K562 (cell line): Measurements from ENCODE around the gene CTTNBP2. TPM values are rescaled to one million over a fixed set of nuclear protein-coding genes. Genes with fewer than 3 reads are reported as not detected.

Source experiments
- ATAC-seq: fragments of 200-7000 bp; cut with Tn5 transposase; 3 replicates; pipeline ENCODE4 v1.9.1; 2020; ENCODE audit warnings: moderate library complexity
- BruUV-seq: library from RNA; stranded (reverse); fragments of 400-500 nt; replicated peaks from 2 replicates; lab custom pipeline; 2021; lab: Mats Ljungman, UMichigan
- CTCF ChIA-PET: fragments of 300-600 bp; formaldehyde crosslinking; extraction: SDS; loops from one replicate; lab custom pipeline; 2021; ENCODE audit warnings: low intra/inter-chr PET ratio; lab: Yijun Ruan, JAX
- POLR2A ChIA-PET: fragments of 300-600, 350-650 bp; sonication (Branson Sonifier 250); formaldehyde crosslinking; extraction: SDS; loops from one replicate; lab custom pipeline; 2021; ENCODE audit warnings: antibody characterized with exemption, inconsistent platforms; lab: Yijun Ruan, JAX
- DNase-seq, 4 experiments: peaks; one replicate each; pipeline versions ENCODE4 v3.0.0 to v3.0.0-alpha.2; 2011 to 2018; ENCODE audit warnings: low spot score in 3 of 4, mixed read lengths in 3 of 4; ENCODE audit errors: extremely low read depth in 1 of 4
- FAIRE-seq: peaks from 2 replicates; lab custom pipeline; 2011; peaks lifted over from hg19 to GRCh38; lab: Jason Lieb, UNC
- H2AFZ ChIP-seq: 2 replicates; pipeline ENCODE4 v1.6.0; 2011; ENCODE audit warnings: low read depth, low read length, control low read depth, inconsistent platforms
- H3K27ac ChIP-seq: fragments of 200-600 bp; 3 replicates; pipeline ENCODE4 v1.8.0; 2011; ENCODE audit warnings: low read depth, mild to moderate bottlenecking, control low read depth, inconsistent platforms, low read length, moderate library complexity, mixed read lengths; ENCODE audit errors: extremely low read depth
- H3K27me3 ChIP-seq, 2 experiments: fragments of 300-600 bp in 1 of 2; 2 replicates in 1 of 2; 3 replicates in 1 of 2; pipeline versions ENCODE4 v1.6.0 to v1.8.0; 2011; ENCODE audit warnings: inconsistent platforms in 2 of 2, low read length in 2 of 2, mild to moderate bottlenecking in 1 of 2, mixed read lengths in 1 of 2, moderate library complexity in 1 of 2; ENCODE audit not compliant: control insufficient read depth in 2 of 2, insufficient read depth in 2 of 2
- H3K36me3 ChIP-seq: fragments of 300-600 bp; 3 replicates; pipeline ENCODE4 v1.8.0; 2011; ENCODE audit warnings: mild to moderate bottlenecking, low read length, inconsistent platforms; ENCODE audit not compliant: control insufficient read depth, insufficient read depth
- H3K4me1 ChIP-seq, 2 experiments: fragments of 200-600 bp in 1 of 2; replicated peaks in 1 of 2; 2 replicates in 1 of 2; 3 replicates in 1 of 2; pipeline versions ENCODE4 v1.5.1 to v1.8.0; 2011; ENCODE audit warnings: inconsistent platforms in 2 of 2, low read length in 2 of 2, mild to moderate bottlenecking in 1 of 2, mixed read lengths in 1 of 2, moderate library complexity in 1 of 2; ENCODE audit not compliant: control insufficient read depth in 2 of 2, insufficient read depth in 2 of 2
- H3K4me2 ChIP-seq: 2 replicates; pipeline ENCODE4 v1.6.1; 2011; ENCODE audit warnings: low read length, control low read depth, inconsistent platforms, mixed read lengths; ENCODE audit not compliant: insufficient read depth
- H3K4me3 ChIP-seq: fragments of 200-600 bp; sonication (generic), shearing (Covaris generic); 2 replicates; pipeline ENCODE4 v1.5.1; 2016; ENCODE audit warnings: control low read depth, inconsistent platforms
- H3K79me2 ChIP-seq: fragments of 200-600 bp; 3 replicates; pipeline ENCODE4 v1.8.0; 2011; ENCODE audit warnings: low read length, inconsistent platforms; ENCODE audit not compliant: control insufficient read depth, insufficient read depth
- H3K9ac ChIP-seq, 2 experiments: 2 replicates each; pipeline versions ENCODE4 v1.6.0 to v1.6.1; 2011; ENCODE audit warnings: low read depth in 2 of 2, low read length in 2 of 2, control low read depth in 1 of 2, inconsistent platforms in 1 of 2, mild to moderate bottlenecking in 1 of 2, mixed read lengths in 1 of 2; ENCODE audit not compliant: insufficient read depth in 1 of 2
- H3K9me1 ChIP-seq: one replicate; pipeline ENCODE4 v1.6.0; 2011; ENCODE audit warnings: inconsistent platforms, mild to moderate bottlenecking, low read length, moderate library complexity; ENCODE audit not compliant: control insufficient read depth, insufficient read depth
- H3K9me3 ChIP-seq: replicated peaks from 2 replicates; pipeline ENCODE4 v1.5.1; 2011; ENCODE audit warnings: low read depth, low read length, inconsistent platforms; ENCODE audit not compliant: control insufficient read depth, insufficient read depth
- H4K20me1 ChIP-seq: replicated peaks from 2 replicates; pipeline ENCODE4 v1.6.1; 2011; ENCODE audit warnings: low read length, inconsistent platforms, mixed read lengths; ENCODE audit not compliant: control insufficient read depth, insufficient read depth
- ARID1B ChIP-seq: fragments of 450-650 bp; IDR thresholded peaks from 2 replicates; pipeline ENCODE4 v1.6.1; 2016; ENCODE audit warnings: antibody characterized with exemption, mild to moderate bottlenecking, inconsistent platforms
- CBX1 ChIP-seq: sonication (generic); IDR thresholded peaks from 2 replicates; pipeline ENCODE4 v1.6.1; 2016; ENCODE audit warnings: antibody characterized with exemption, low read depth, mild to moderate bottlenecking
- E2F4 ChIP-seq: sonication (generic); formaldehyde crosslinking; IDR thresholded peaks from 2 replicates; pipeline ENCODE4 v1.8.0; 2022; ENCODE audit warnings: mild to moderate bottlenecking, low read depth, missing genetic modification reagents
- ELK3 ChIP-seq: fragments of 450-650 bp; formaldehyde crosslinking; IDR thresholded peaks from 2 replicates; pipeline ENCODE4 v1.4.0; 2020; ENCODE audit warnings: mild to moderate bottlenecking
- ETS1 ChIP-seq: conservative IDR thresholded peaks from 2 replicates; pipeline ENCODE4 v1.6.1; 2011; ENCODE audit warnings: low read depth, mild to moderate bottlenecking, low read length; ENCODE audit not compliant: control insufficient read depth
- ILK ChIP-seq: fragments of 450-650 bp; IDR thresholded peaks from 2 replicates; pipeline ENCODE4 v1.6.1; 2016; ENCODE audit warnings: missing genetic modification characterization, low read depth, mild to moderate bottlenecking, missing compliant biosample characterization, moderate library complexity, borderline replicate concordance
- IRF1 ChIP-seq: sonication (generic); formaldehyde crosslinking; IDR thresholded peaks from 2 replicates; pipeline ENCODE4 v1.8.0; 2022; ENCODE audit warnings: missing genetic modification reagents, mild to moderate bottlenecking, borderline replicate concordance
- JUN ChIP-seq, 2 experiments: sonication (generic) in 1 of 2; formaldehyde crosslinking in 1 of 2; IDR thresholded peaks; 2 replicates each; pipeline versions ENCODE4 v1.6.1 to v1.8.0; 2012 to 2022; ENCODE audit warnings: borderline replicate concordance in 2 of 2, mild to moderate bottlenecking in 2 of 2, improper control_type of control experiment in 1 of 2, low read depth in 1 of 2, low read length in 1 of 2, missing genetic modification reagents in 1 of 2
- MAZ ChIP-seq, 2 experiments: fragments of 450-650 bp in 1 of 2; sonication (generic) in 1 of 2; formaldehyde crosslinking; IDR thresholded peaks in 1 of 2; conservative IDR thresholded peaks in 1 of 2; 2 replicates each; pipeline versions ENCODE4 v1.4.0 to v1.5.0; 2020; ENCODE audit warnings: mild to moderate bottlenecking in 1 of 2, missing genetic modification reagents in 1 of 2
- POLR2B ChIP-seq: fragments of 450-650 bp; IDR thresholded peaks from 2 replicates; pipeline ENCODE4 v1.6.1; 2018; ENCODE audit warnings: low read depth; ENCODE audit not compliant: partially characterized antibody
- RBM22 ChIP-seq: fragments of 200-400 bp; formaldehyde crosslinking; IDR thresholded peaks from 2 replicates; pipeline ENCODE4 v1.6.1; 2018; ENCODE audit warnings: low read length, low read depth; ENCODE audit not compliant: poor library complexity, severe bottlenecking
- SMARCB1 ChIP-seq: IDR thresholded peaks from 2 replicates; pipeline ENCODE4 v1.6.1; 2011; ENCODE audit warnings: improper control_type of control experiment, low read depth; ENCODE audit not compliant: insufficient read length
- TCF7L2 ChIP-seq: fragments of 150-350 bp; IDR thresholded peaks from 2 replicates; pipeline ENCODE4 v1.6.1; 2016; ENCODE audit warnings: low read depth, mild to moderate bottlenecking, low read length, moderate library complexity
- ZKSCAN3 ChIP-seq: fragments of 250-450 bp; sonication (Bioruptor Pico); IDR thresholded peaks from 2 replicates; pipeline ENCODE4 v1.4.0; 2020
- ZNF12 ChIP-seq: sonication (generic); formaldehyde crosslinking; IDR thresholded peaks from 2 replicates; pipeline ENCODE4 v1.4.0; 2020; ENCODE audit warnings: mild to moderate bottlenecking, missing genetic modification reagents
- ZNF24 ChIP-seq: fragments of 450-650 bp; IDR thresholded peaks from 2 replicates; pipeline ENCODE4 v1.6.1; 2016
- ZNF253 ChIP-seq: fragments of 250-450 bp; sonication (Bioruptor Pico); conservative IDR thresholded peaks from 2 replicates; pipeline ENCODE4 v1.6.1; 2021; ENCODE audit warnings: mild to moderate bottlenecking
- WGBS: fragments of 100-300 bp; shearing (Covaris generic); methylation state at CpG from one replicate; pipeline ENCODE4 v1.1.6; 2016; ENCODE audit warnings: low coverage, mixed read lengths; ENCODE audit not compliant: insufficient coverage; ENCODE audit errors: missing lambda C conversion rate; 5-methylcytosine and 5-hydroxymethylcytosine counted together
- in situ Hi-C: fragments of 300-500 bp; cut with MboI; formaldehyde crosslinking; loops from 4 replicates; pipeline ENCODE4 v1.15.0; 2018; ENCODE audit warnings: inconsistent platforms, mixed read lengths
- intact Hi-C: fragments of 100-400 bp; cut with micrococcal nuclease; formaldehyde crosslinking; loops from 2 replicates; pipeline ENCODE4 v1.14.2; 2022
- polyA plus RNA-seq, 8 experiments: library from polyadenylated mRNA; depleted of rRNA in 4 of 8; stranded (reverse) in 5 of 8; unstranded in 3 of 8; fragments of >200 nt; fragmentation: Nextera tagmentation in 2 of 8; fragmentation: Illumina TruSeq in 1 of 8; extraction: Ambion mirVana in 2 of 8; extraction: Trizol in 1 of 8; gene quantifications; 2 replicates each; pipeline versions ENCODE4 v1.2.1 to v1.2.3, GENCODE V29; 2011 to 2014; ENCODE audit warnings: inconsistent platforms in 1 of 8, missing spikeins in 1 of 8
- total RNA-seq, 7 experiments: library from RNA; depleted of rRNA in 6 of 7; stranded (reverse); fragments of >200 nt in 6 of 7; fragmentation: Illumina TruSeq in 2 of 7; extraction: Trizol in 2 of 7; gene quantifications; 2 replicates each; pipeline versions ENCODE4 v1.2.1 to v1.2.3, GENCODE V29; 2011 to 2021; ENCODE audit warnings: low replicate concordance in 1 of 7

Gene CTTNBP2
- total and polyA plus RNA-seq, 9 of the 15 experiments (the other 6 are each of a cell fraction or from before 2014, with no cell fraction given), result 0.05 TPM; not detected in 8

GRCh38 chr7:117869374-117869773 lies 3.9 kb downstream of the CTTNBP2 start:
- TF ChIP-seq RBM22 (no peak), ARID1B (no peak), POLR2B (no peak), ELK3 (no peak), CBX1 (no peak), E2F4 (CRISPR knock-in tag) (no peak), IRF1 (CRISPR knock-in tag) (no peak), ZNF12 (CRISPR knock-in tag) (no peak), SMARCB1 (no peak), ILK (tag) (no peak), ZNF24 (no peak), TCF7L2 (no peak), ZKSCAN3 (CRISPR knock-in tag) (no peak), ZNF253 (CRISPR knock-in tag) (no peak), JUN (IDR thresholded peaks at IDR 0.05; ENCODE audit: borderline replicate concordance, low read depth, low read length) (no peak), JUN (CRISPR knock-in tag; IDR thresholded peaks at IDR 0.05; ENCODE audit: borderline replicate concordance) (no peak), MAZ (CRISPR knock-in tag; conservative IDR thresholded peaks at IDR 0.05 in 1 of 2, IDR thresholded peaks at IDR 0.05 in 1 of 2) (no peak), ETS1 (no peak)
- DNase-seq, result no peak
- POLR2A ChIA-PET, result no interaction called here
- Histone ChIP-seq H3K4me2 (no peak overlapping the region), H3K36me3 (no peaks in the 10 kb centered on the region), H3K27me3 (peaks cover 20 to 26% of the 10 kb centered on the region in 2 experiments; a peak in 4 of 5 replicates), H3K9me1 (no peaks in the 10 kb centered on the region), H3K27ac (no peak overlapping the region), H2AFZ (no peak overlapping the region), H3K9ac (no peak overlapping the region), H3K4me1 (peaks cover 0 to 12% of the 10 kb centered on the region in 2 experiments; a peak in 2 of 5 replicates), H3K79me2 (no peaks in the 10 kb centered on the region), H3K4me3 (no peak overlapping the region), H4K20me1 (no peaks in the 10 kb centered on the region), H3K9me3 (no peaks in the 10 kb centered on the region)
- in situ Hi-C loops, result no loop called here
- WGBS, result 2% methylated on average over 2 of the region's 2 CpGs
- intact Hi-C loops, result no loop called here
- BruUV-seq, result no TSS peak
- no peak for FAIRE-seq
- CTCF ChIA-PET, result no interaction called here
- ATAC-seq, result no peak
